ENCODE results near the gene UNC13D.

UNC13D gene

GRCh38 chr17:75891022-75891604 lies 46.9 kb upstream of the UNC13D start:
- Histone ChIP-seq H3K9me3 (ENCODE audit: control insufficient read depth, insufficient read depth, low read depth, low read length) (no peaks in the 10 kb centered on the region), H3K4me3 (ENCODE audit: low read depth, low read length) (no peak overlapping the region), H3K36me3 (ENCODE audit: control insufficient read depth in 2 of 2, insufficient read depth in 1 of 2, low read length in 2 of 2) (peaks cover 11 to 38% of the 10 kb centered on the region in 2 experiments; a peak in 2 of 3 replicates), H3K4me1 (ENCODE audit: control insufficient read depth, insufficient read depth, low read length) (peaks cover 4% of the 10 kb centered on the region), H3K27ac (ENCODE audit: extremely low read depth, low read depth, low read length) (no peak overlapping the region)
- POLR2A ChIA-PET = interaction anchor here (0.9 kb wide), 1 partner anchor 9 kb away, joined by 3 read pairs; no protein-coding TSS in a partner anchor
- CTCF ChIA-PET = no interaction called here
- TF ChIP-seq IKZF3 (tag by site-specific recombination; IDR thresholded peaks at IDR 0.05) (no peak), BCL11A (tag by site-specific recombination; IDR thresholded peaks at IDR 0.05; ENCODE audit: low read depth) (no peak), ZNF26 (tag by site-specific recombination; IDR thresholded peaks at IDR 0.05) (no peak), PRDM2 (tag by site-specific recombination; IDR thresholded peaks at IDR 0.05; ENCODE audit: borderline replicate concordance) (no peak), OSR2 (tag by site-specific recombination; IDR thresholded peaks at IDR 0.05) (no peak), PATZ1 (tag by site-specific recombination; IDR thresholded peaks at IDR 0.05) (no peak), HIC1 (tag by site-specific recombination; IDR thresholded peaks at IDR 0.05) (no peak), ZNF19 (tag by site-specific recombination; IDR thresholded peaks at IDR 0.05; ENCODE audit: low read depth) (no peak), ZSCAN16 (tag by site-specific recombination; IDR thresholded peaks at IDR 0.05) (no peak), ZNF350 (tag by site-specific recombination; IDR thresholded peaks at IDR 0.05) (no peak), ZNF473 (tag by site-specific recombination; IDR thresholded peaks at IDR 0.05) (no peak), ZNF585B (tag by site-specific recombination; IDR thresholded peaks at IDR 0.05) (no peak), ZNF530 (tag by site-specific recombination; IDR thresholded peaks at IDR 0.05; ENCODE audit: low read depth) (no peak), ZNF2 (tag by site-specific recombination; IDR thresholded peaks at IDR 0.05) (no peak), KLF1 (tag by site-specific recombination; IDR thresholded peaks at IDR 0.05) (no peak), KLF8 (tag by site-specific recombination; IDR thresholded peaks at IDR 0.05) (no peak), ZBTB20 (tag by site-specific recombination; IDR thresholded peaks at IDR 0.05) (no peak), ZNF830 (tag by site-specific recombination; IDR thresholded peaks at IDR 0.05; ENCODE audit: low read depth) (no peak), ZBTB48 (tag by site-specific recombination; IDR thresholded peaks at IDR 0.05) (no peak)

Measured in HEK293 (cell line).